GM12801 (cell line): Measurements from ENCODE around the gene TTC22.

ENCODE experiments used
- TF ChIP-seq, protein P1 (sequence below): IDR thresholded peaks from one replicate; pipeline ENCODE4 v1.5.1; 2011; ENCODE audit warnings: control low read depth; ENCODE audit not compliant: insufficient read length; ENCODE audit errors: extremely low read depth

The TTC22 gene

DNA sequence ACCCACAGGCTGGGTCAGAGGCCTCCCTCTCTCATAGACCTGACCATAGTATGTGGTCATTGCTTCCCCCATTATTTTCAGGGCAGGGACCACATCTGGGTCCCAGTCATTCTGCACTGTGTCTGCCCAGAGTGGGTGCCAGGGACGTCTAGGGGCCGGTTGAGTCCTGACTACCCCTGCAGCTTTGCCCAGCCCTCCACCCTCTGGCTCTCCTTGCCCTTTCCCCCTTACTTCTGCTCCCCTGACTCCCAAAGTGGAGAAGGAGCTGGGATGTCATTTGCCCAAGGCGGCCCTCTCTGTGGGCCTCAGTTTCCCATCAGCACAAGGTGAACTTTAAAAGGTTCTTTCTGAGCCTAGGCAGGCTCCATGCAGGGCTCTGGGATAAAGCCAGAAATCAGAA is 4.3 kb upstream of the TTC22 start:
- TF ChIP-seq, protein P1, sequence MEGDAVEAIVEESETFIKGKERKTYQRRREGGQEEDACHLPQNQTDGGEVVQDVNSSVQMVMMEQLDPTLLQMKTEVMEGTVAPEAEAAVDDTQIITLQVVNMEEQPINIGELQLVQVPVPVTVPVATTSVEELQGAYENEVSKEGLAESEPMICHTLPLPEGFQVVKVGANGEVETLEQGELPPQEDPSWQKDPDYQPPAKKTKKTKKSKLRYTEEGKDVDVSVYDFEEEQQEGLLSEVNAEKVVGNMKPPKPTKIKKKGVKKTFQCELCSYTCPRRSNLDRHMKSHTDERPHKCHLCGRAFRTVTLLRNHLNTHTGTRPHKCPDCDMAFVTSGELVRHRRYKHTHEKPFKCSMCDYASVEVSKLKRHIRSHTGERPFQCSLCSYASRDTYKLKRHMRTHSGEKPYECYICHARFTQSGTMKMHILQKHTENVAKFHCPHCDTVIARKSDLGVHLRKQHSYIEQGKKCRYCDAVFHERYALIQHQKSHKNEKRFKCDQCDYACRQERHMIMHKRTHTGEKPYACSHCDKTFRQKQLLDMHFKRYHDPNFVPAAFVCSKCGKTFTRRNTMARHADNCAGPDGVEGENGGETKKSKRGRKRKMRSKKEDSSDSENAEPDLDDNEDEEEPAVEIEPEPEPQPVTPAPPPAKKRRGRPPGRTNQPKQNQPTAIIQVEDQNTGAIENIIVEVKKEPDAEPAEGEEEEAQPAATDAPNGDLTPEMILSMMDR = no peak

DNA sequence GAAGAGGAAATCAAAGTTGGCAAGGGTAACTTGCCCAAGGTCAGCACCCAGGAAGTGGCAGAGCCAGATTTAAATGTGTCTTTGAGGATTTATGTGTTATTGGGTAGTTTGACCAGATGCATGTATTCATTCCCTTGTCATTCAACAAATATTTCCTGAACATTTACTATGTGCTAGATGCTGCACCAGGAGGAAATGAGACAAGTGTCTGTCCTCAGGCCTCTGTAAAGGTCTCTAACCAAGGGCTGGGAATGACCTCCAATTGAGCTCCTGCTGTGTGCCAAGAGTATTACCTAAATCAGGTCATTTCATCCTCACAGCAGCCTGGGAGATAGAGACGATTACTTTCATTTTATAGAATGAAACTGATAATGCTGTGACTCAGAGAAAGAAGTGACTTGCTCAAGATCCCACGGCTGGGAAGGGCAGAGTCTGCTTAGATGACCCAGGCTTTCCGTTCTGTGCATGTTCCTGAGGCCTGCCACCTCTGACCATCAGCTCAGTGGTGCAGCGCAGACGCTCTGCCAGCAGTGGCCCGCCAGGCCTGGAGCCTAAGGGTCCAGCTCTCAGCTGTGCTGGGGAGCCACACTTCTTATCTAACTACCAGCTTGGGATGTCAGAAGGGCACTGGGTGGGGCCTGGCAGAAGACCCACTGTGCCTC is 3.5 kb upstream of the TTC22 start:
- TF ChIP-seq, protein P1 = no peak

DNA sequence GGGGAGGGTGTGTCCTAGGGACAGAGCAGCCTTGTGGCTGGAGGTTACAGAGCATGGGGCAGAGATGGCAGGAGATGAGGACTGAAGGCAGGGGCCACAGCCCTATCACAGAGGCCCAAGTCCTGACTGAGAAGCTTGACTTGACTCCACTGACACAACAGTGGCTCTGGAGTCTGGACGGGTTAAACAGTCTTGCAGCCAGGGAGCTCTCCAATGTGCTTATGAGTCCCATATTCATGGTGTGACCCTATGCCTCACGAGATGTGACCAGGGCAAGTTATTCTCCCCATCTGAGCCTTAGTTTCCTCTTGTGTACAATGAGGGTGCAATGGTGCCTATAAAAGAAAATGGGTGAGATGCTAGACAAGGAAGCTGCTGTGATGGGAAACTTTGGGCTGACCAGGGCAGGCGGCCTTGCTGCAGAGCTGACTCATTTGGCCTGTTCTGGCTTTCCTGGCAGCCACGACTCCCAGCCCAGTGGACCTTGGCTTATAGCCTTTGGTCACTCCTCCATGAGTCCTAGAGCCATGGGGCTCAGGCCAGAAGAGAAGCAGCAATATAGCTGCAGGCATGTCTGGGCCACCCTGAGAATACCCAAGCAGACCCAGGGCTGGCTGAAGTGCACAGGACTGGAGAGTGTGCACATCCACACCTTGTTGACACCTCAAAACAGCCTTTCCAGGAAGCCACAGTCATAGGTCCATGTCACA is 2.8 kb upstream of the TTC22 start:
- TF ChIP-seq, protein P1 = no peak

DNA sequence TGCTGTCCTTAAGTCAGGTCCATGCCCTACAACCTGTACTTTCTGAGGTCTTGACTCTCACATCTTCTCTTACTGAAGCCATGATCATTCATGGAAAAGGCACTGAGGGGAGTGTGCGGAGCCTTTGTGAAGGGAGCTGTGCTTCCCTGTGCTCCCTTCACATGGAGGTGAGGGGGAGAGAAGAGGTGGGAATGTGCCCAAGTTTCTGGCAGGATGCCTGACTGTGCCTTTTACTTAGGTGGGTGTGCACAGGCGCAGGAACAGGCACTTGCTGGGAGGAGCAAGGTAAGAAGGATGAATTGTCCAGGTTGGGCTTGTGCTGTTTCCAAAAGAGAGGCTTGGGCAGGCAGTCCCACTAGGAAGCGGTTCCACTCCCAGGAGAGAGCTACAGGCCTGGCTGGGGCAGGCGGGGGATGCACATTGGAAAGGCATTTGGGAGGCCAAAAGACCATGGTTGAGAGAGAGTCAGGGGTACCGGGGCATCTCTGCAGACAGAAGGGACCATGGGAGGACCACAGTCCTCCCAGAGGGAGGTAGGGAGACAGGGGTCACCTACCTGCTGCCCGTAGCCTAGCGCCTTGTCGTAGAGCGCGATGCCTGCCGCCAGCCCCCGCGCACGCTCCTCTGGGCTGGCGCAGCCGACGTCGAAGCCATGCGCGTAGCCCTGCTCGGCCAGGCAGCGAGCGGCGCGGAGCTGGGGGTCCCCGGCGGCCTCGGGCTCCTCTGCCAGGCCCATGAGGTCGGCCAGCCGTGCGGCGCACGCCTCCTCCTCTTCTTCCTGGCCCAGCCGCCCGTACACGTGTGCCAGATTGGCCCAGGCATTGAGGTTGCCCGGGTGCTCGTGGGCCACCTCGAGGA is 853 bp downstream of the TTC22 start:
- TF ChIP-seq, protein P1 = no peak

DNA sequence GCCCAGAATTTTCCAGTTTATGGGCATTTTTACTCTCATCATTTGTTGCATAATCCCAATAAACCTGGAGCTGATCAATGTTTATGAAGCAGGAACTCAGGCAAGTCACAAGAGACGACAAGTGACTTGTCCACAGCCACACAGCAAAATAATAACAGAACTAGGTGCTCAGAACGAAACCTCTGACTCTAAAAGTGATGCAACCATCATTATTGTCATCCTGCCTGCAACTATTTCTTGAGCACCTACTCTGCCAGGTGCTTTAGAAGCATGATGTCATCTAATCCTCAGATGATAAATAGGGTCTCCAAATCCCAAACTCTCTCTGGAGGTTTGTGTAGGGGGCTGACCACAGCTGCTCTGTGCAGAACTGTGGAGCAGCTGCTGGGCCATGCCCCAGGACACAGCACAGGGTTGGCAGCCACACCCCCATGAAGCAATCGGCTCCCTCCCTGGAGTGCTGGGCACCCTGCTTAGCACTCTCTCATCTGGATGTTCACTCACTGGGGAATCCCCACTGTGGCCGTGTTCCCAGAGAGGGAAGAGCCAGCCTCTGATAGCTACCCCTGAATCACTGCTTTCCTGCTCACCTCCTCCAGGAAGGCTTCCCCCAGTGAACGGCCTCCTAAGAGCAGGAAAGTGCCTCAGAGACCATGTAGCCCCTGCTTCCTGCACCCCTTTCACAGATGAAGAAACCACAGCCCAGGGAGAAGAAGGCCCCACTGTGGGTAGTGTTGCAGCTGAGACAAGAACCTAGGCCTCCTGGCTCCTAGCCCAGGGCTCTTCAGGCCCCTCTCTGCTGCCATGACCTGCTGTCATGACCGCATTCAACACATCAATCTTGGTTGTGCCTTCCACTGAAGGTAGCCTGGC is 2.1 kb downstream of the TTC22 start:
- TF ChIP-seq, protein P1 = no peak

DNA sequence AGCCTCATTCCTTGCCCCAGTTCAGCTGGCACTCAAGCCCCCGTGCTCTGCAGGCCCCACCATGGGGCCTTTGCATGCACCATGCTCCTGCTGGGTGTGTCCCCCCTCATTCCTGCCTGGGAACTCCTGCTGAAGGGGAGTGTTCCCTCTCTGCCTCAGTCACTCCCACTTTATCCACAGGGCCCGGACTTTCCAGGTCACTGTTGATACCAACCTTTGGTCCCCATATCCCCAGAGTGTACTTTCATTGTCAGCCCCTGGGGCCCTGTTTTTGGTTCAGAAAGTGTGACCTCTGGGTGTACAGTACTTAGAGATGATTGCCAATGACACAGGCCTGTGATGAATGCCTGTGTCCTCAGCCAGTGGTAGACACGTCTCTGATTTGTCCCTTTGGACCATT is 2.9 kb downstream of the TTC22 start:
- TF ChIP-seq, protein P1 = no peak
